GM23338 (cell line): ENCODE results near the gene TMEM178B. TPM values are rescaled to one million over a fixed set of nuclear protein-coding genes. Genes with fewer than 3 reads are reported as not detected.

ENCODE experiments used
- ATAC-seq: fragments of 200-7000 bp; cut with Tn5 transposase; 3 replicates; pipeline ENCODE4 v1.9.1; 2020
- DNase-seq: peaks from one replicate; pipeline ENCODE4 v3.0.0-alpha.2; 2015; ENCODE audit warnings: low spot score
- H2AFZ ChIP-seq: fragments of 200-600 bp; sonication (generic); 2 replicates; pipeline ENCODE4 v1.8.0; 2016; ENCODE audit warnings: antibody characterized with exemption, mild to moderate bottlenecking, moderate library complexity
- H3F3A ChIP-seq: fragments of 200-600 bp; sonication (generic); replicated peaks from 2 replicates; pipeline ENCODE4 v1.8.0; 2017; ENCODE audit warnings: antibody characterized with exemption, mixed run types, low read depth
- H3K27ac ChIP-seq: fragments of 200-600 bp; sonication (generic); 2 replicates; pipeline ENCODE4 v1.6.1; 2016; ENCODE audit warnings: low read depth
- H3K27me3 ChIP-seq: fragments of 200-600 bp; sonication (generic); 2 replicates; pipeline ENCODE4 v1.8.0; 2016; ENCODE audit warnings: mild to moderate bottlenecking, mixed run types, moderate library complexity; ENCODE audit not compliant: insufficient read depth
- H3K36me3 ChIP-seq: fragments of 200-600 bp; sonication (generic); 2 replicates; pipeline ENCODE4 v1.8.0; 2016; ENCODE audit warnings: mild to moderate bottlenecking; ENCODE audit not compliant: insufficient read depth
- H3K4me1 ChIP-seq: fragments of 200-600 bp; sonication (generic); 2 replicates; pipeline ENCODE4 v1.8.0; 2016; ENCODE audit warnings: mild to moderate bottlenecking, moderate library complexity; ENCODE audit not compliant: insufficient read depth
- H3K4me2 ChIP-seq: fragments of 200-600 bp; sonication (generic); 2 replicates; pipeline ENCODE4 v1.7.1; 2017; ENCODE audit warnings: mixed run types
- H3K4me3 ChIP-seq: fragments of 200-600 bp; sonication (generic); 2 replicates; pipeline ENCODE4 v1.6.1; 2016; ENCODE audit warnings: mixed run types
- H3K79me2 ChIP-seq: fragments of 200-600 bp; sonication (generic); replicated peaks from 2 replicates; pipeline ENCODE4 v1.8.0; 2017; ENCODE audit warnings: mild to moderate bottlenecking; ENCODE audit not compliant: insufficient read depth
- H3K9me2 ChIP-seq: fragments of 200-600 bp; sonication (generic); 2 replicates; pipeline ENCODE4 v1.8.0; 2017; ENCODE audit not compliant: insufficient read depth
- H4K20me1 ChIP-seq: fragments of 200-600 bp; sonication (generic); replicated peaks from 2 replicates; pipeline ENCODE4 v1.8.0; 2017; ENCODE audit warnings: mild to moderate bottlenecking; ENCODE audit not compliant: insufficient read depth
- H3K27ac Mint-ChIP-seq: 2 replicates; pipeline ENCODE4 v1.8.0; 2020; ENCODE audit warnings: inconsistent platforms, mild to moderate bottlenecking, moderate library complexity, mixed read lengths
- H3K27me3 Mint-ChIP-seq: 3 replicates; pipeline ENCODE4 v1.8.0; 2022; ENCODE audit warnings: low read depth, mild to moderate bottlenecking, moderate library complexity, mixed read lengths, inconsistent platforms; ENCODE audit not compliant: insufficient read depth, poor library complexity
- H3K36me3 Mint-ChIP-seq: 3 replicates; pipeline ENCODE4 v1.8.0; 2021; ENCODE audit warnings: low read depth, mild to moderate bottlenecking, inconsistent platforms, moderate library complexity, mixed read lengths
- H3K4me1 Mint-ChIP-seq: 3 replicates; pipeline ENCODE4 v1.8.0; 2020; ENCODE audit warnings: mild to moderate bottlenecking, inconsistent platforms, mixed read lengths
- H3K4me3 Mint-ChIP-seq: 3 replicates; pipeline ENCODE4 v1.8.0; 2021; ENCODE audit warnings: moderate library complexity, mild to moderate bottlenecking, inconsistent platforms, mixed read lengths
- H3K9me3 Mint-ChIP-seq: 3 replicates; pipeline ENCODE4 v1.8.0; 2020; ENCODE audit warnings: moderate library complexity, mild to moderate bottlenecking, inconsistent platforms, mixed read lengths
- CREB1 ChIP-seq: fragments of 250-450 bp; sonication (Bioruptor Pico); IDR thresholded peaks from 2 replicates; pipeline ENCODE4 v1.5.0; 2020; ENCODE audit warnings: low read depth, mild to moderate bottlenecking, moderate library complexity
- CTCF ChIP-seq, 2 experiments: fragments of 200-600 bp in 1 of 2; sonication (generic) in 1 of 2; conservative IDR thresholded peaks; 2 replicates each; pipeline versions ENCODE4 v1.5.1 to v1.6.1; 2016 to 2017; ENCODE audit warnings: antibody characterized with exemption in 2 of 2, low read depth in 2 of 2, mild to moderate bottlenecking in 2 of 2, moderate library complexity in 1 of 2
- EZH2 ChIP-seq: fragments of 200-600 bp; sonication (generic); IDR thresholded peaks from one replicate; pipeline ENCODE4 v1.8.0; 2017; ENCODE audit warnings: antibody characterized with exemption, mild to moderate bottlenecking, low read depth; ENCODE audit not compliant: unreplicated experiment
- JUNB ChIP-seq: IDR thresholded peaks from one replicate; pipeline ENCODE4 v1.6.1; 2016; ENCODE audit warnings: antibody characterized with exemption; ENCODE audit not compliant: unreplicated experiment
- ZNF114 ChIP-seq: fragments of 250-450 bp; sonication (Bioruptor Pico); IDR thresholded peaks from 2 replicates; pipeline ENCODE4 v1.5.0; 2020; ENCODE audit warnings: mild to moderate bottlenecking, moderate library complexity
- ZNF331 ChIP-seq: fragments of 250-450 bp; sonication (Bioruptor Pico); IDR thresholded peaks from 2 replicates; pipeline ENCODE4 v1.5.0; 2020; ENCODE audit warnings: low read depth, mild to moderate bottlenecking, moderate library complexity
- ZNF462 ChIP-seq: fragments of 250-450 bp; sonication (Bioruptor Pico); IDR thresholded peaks from 2 replicates; pipeline ENCODE4 v1.5.0; 2020; ENCODE audit warnings: mild to moderate bottlenecking, moderate library complexity
- polyA plus RNA-seq: library from polyadenylated mRNA; unstranded; fragments of >200 nt; fragmentation: Nextera tagmentation; extraction: Ambion mirVana; gene quantifications from 2 replicates; pipeline ENCODE4 v1.2.1, GENCODE V29; 2016
- total RNA-seq: library from RNA; depleted of rRNA; stranded (reverse); fragments of >200 nt; shearing (Covaris generic); gene quantifications from 2 replicates; pipeline ENCODE4 v1.2.3, GENCODE V29; 2014

Gene TMEM178B
- total and polyA plus RNA-seq, 2 experiments from 2014 or later, result 4.9 to 15.6 TPM

- ATAC-seq (no peak), DNase-seq (no peak)
- peaks cover 5% of the 10 kb centered on the region for H3K9me3 Mint-ChIP-seq
- Histone ChIP-seq H2AFZ (no peak overlapping the region), H3K27ac (no peak overlapping the region), H3K79me2 (no peaks in the 10 kb centered on the region; the same call in 1 of the 2 replicates), H3K36me3 (no peaks in the 10 kb centered on the region; the same call in 1 of the 2 replicates), H3K4me1 (peaks cover 4% of the 10 kb centered on the region), H3K9me2 (no peaks in the 10 kb centered on the region; the same call in 1 of the 2 replicates), H3K4me2 (no peak overlapping the region), H3F3A (no peaks in the 10 kb centered on the region), H3K4me3 (no peak overlapping the region), H3K27me3 (no peaks in the 10 kb centered on the region), H4K20me1 (no peaks in the 10 kb centered on the region; the same call in 1 of the 2 replicates)
- H3K4me3 Mint-ChIP-seq, result no peak overlapping the region
- peaks cover 8% of the 10 kb centered on the region for H3K36me3 Mint-ChIP-seq
- no peak for TF ChIP-seq CTCF (conservative IDR thresholded peaks at IDR 0.05; ENCODE audit: low read depth in 2 of 2)
- TF ChIP-seq EZH2, result no peak
- peaks cover 12% of the 10 kb centered on the region for H3K4me1 Mint-ChIP-seq
- H3K27ac Mint-ChIP-seq, result no peak overlapping the region
- H3K27me3 Mint-ChIP-seq, result peaks cover 3% of the 10 kb centered on the region
Measured at GRCh38 chr7:141340991-141341390, 267.1 kb downstream of the TMEM178B start.

GRCh38 chr7:141342621-141343408 is 269.0 kb downstream of the TMEM178B start:
- no peaks in the 10 kb centered on the region for H3K27me3 ChIP-seq
- DNase-seq, result no peak
- no peak for ATAC-seq
- H3K27me3 Mint-ChIP-seq, result peaks cover 1% of the 10 kb centered on the region
- H3K36me3 ChIP-seq, result no peaks in the 10 kb centered on the region
- H3K27ac Mint-ChIP-seq, result peak overlapping the region; percentile 49; the same call in 1 of the 2 replicates
- H3K4me1 Mint-ChIP-seq, result peaks cover 9% of the 10 kb centered on the region
- H3K9me2 ChIP-seq, result no peaks in the 10 kb centered on the region; the same call in 1 of the 2 replicates
- no peaks in the 10 kb centered on the region; the same call in 1 of the 2 replicates for H4K20me1 ChIP-seq
- H3K79me2 ChIP-seq, result no peaks in the 10 kb centered on the region; the same call in 1 of the 2 replicates
- H3K4me2 ChIP-seq, result no peak overlapping the region
- no peak overlapping the region for H3K27ac ChIP-seq
- no peak overlapping the region for H2AFZ ChIP-seq
- no peaks in the 10 kb centered on the region; the same call in 2 of the 3 replicates for H3K36me3 Mint-ChIP-seq
- no peaks in the 10 kb centered on the region for H3K9me3 Mint-ChIP-seq
- no peaks in the 10 kb centered on the region for H3F3A ChIP-seq
- H3K4me1 ChIP-seq, result no peaks in the 10 kb centered on the region
- H3K4me3 Mint-ChIP-seq, result no peak overlapping the region
- H3K4me3 ChIP-seq, result no peak overlapping the region
- TF ChIP-seq ZNF462 (CRISPR knock-in tag), result no peak
- no peak for TF ChIP-seq JUNB
- TF ChIP-seq CREB1, result no peak
- TF ChIP-seq ZNF114 (CRISPR knock-in tag), result no peak
- TF ChIP-seq CTCF (conservative IDR thresholded peaks at IDR 0.05; ENCODE audit: low read depth in 2 of 2), result no peak
- TF ChIP-seq ZNF331 (CRISPR knock-in tag), result no peak
